ENCODE data around the gene DSG4. TPM values are rescaled to one million over a fixed set of nuclear protein-coding genes. Genes with fewer than 3 reads are reported as not detected.

DSG4 gene
- total RNA-seq, 2 donors from 2014 or later: 0.16 to 0.27 TPM

DNA sequence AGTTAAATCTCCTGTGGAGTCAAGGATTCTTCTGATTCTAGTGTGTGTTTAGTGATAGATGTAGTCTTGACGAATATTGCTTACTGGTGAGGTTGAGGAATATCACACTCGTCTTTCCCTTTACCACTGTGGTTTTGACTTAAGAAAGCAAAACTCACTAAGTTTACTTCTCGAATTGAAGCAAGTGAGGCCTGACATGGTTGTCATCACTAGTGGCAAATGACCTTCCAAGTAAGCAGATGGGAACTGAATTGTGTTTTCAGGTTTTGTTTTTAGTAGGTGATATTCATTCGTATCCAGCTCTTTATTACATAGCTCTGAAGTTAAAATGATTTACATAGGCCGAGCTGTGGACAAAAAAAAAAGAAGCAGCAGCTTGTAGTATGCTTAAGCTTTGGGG lies 20.6 kb upstream of the DSG4 start:
- no peak for DNase-seq
- no peaks in the 10 kb centered on the region for H3K9me3 ChIP-seq
- intact Hi-C loops (cut with DNase I): no loop called here
- no peak overlapping the region for H3K27ac ChIP-seq
- no peak overlapping the region for H3K4me3 ChIP-seq
- no peaks in the 10 kb centered on the region for H3K4me1 ChIP-seq
- TF ChIP-seq CTCF (IDR thresholded peaks at IDR 0.05): no peak
- no peaks in the 10 kb centered on the region for H3K27me3 ChIP-seq
- H3K36me3 ChIP-seq: no peaks in the 10 kb centered on the region
- H3K9ac ChIP-seq (ENCODE audit: low read depth in 2 of 2, low read length in 2 of 2): no peak overlapping the region

DNA sequence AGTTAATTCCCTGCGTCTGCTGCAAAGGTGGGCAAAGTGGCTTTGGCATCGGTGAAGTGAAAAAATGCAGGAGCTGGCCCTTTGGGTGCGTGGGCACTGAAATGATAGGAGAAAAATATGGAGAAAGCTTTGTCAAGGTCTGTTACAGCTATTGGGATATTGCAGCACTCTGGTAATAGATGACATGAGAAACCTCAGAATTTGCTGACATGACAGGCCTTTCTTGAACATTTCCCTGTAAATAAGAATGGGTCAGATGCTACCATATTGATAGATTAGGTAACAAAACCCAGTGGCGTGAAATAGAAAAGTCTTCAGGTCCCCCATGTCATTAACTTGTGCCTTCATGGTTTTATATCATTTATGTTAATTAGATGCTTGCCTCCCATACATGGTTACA lies 12.4 kb upstream of the DSG4 start:
- Histone ChIP-seq H3K36me3 (no peaks in the 10 kb centered on the region), H3K27ac (no peak overlapping the region), H3K4me1 (no peaks in the 10 kb centered on the region), H3K27me3 (no peaks in the 10 kb centered on the region), H3K4me3 (no peak overlapping the region), H3K9ac (ENCODE audit: low read depth in 2 of 2, low read length in 2 of 2) (no peak overlapping the region), H3K9me3 (no peaks in the 10 kb centered on the region)
- DNase-seq: no peak
- TF ChIP-seq CTCF (IDR thresholded peaks at IDR 0.05): no peak
- intact Hi-C loops (cut with DNase I): no loop called here

DNA sequence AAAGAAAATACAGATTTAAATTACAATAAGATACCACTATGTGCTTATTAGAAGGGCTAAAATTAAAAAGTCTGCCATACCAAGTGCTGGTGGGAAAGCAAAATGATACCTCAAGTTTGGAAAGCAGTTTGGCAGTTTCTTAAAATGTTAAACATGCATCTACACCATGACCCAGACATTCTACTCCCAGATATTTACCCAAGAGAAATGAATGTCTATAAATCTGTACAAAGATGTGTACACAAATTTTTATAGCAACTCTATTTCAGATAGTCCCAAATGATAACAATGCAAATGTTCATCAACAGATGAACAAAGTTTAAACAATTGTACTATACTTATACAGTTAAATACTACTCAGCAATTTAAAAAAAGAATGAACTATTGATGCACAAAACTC lies 7.1 kb upstream of the DSG4 start:
- no peak for TF ChIP-seq CTCF (IDR thresholded peaks at IDR 0.05)
- no peaks in the 10 kb centered on the region for H3K36me3 ChIP-seq
- no peak overlapping the region for H3K4me3 ChIP-seq
- intact Hi-C loops (cut with DNase I): no loop called here
- no peak for DNase-seq
- no peaks in the 10 kb centered on the region for H3K27me3 ChIP-seq
- no peaks in the 10 kb centered on the region for H3K9me3 ChIP-seq
- no peak overlapping the region for H3K9ac ChIP-seq (ENCODE audit: low read depth in 2 of 2, low read length in 2 of 2)
- H3K4me1 ChIP-seq: no peaks in the 10 kb centered on the region
- H3K27ac ChIP-seq: no peak overlapping the region

DNA sequence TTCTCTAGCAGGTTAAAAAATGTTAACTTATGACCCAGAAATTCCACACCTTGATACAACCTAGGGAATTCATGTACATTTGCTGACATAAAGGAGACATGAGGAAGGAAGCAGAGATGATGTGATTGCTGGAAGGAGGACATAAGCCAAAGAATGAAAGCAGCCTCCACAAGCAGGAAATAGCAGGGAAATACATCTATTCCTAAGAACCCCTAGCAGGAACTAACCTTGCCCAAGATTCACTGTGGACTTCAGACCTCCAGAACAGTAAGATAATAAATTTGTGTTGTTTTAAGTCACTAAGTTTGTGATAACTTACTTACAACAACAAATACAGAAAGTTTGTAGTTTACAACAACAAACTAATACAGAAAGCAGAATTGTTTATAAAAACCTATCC lies 4.6 kb upstream of the DSG4 start:
- no peaks in the 10 kb centered on the region for H3K4me1 ChIP-seq
- H3K9me3 ChIP-seq: no peaks in the 10 kb centered on the region
- no peak overlapping the region for H3K27ac ChIP-seq
- intact Hi-C loops (cut with DNase I): no loop called here
- H3K27me3 ChIP-seq: no peaks in the 10 kb centered on the region
- no peak overlapping the region for H3K4me3 ChIP-seq
- no peak for TF ChIP-seq CTCF (IDR thresholded peaks at IDR 0.05)
- no peak for DNase-seq
- no peak overlapping the region for H3K9ac ChIP-seq (ENCODE audit: low read depth in 2 of 2, low read length in 2 of 2)
- no peaks in the 10 kb centered on the region for H3K36me3 ChIP-seq

DNA sequence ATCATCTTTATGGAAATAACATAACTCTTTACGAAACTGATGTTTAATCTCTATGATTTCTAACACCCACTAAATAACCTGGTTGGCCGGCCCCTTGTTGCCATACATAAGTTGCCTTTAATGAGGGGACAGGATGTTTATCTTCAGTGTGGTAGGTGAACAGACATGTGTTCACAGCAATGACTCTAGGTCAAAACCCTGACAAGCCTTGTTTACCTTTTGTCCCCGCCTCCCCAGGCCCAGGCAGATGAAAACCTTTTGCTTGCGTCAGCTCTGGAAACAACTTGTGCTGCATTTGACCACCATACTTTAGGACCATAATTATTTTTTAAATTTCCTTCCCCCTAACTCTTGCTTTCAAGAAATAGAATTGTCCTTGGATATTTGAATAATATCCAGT lies 2.9 kb upstream of the DSG4 start:
- TF ChIP-seq CTCF (IDR thresholded peaks at IDR 0.05): no peak
- Histone ChIP-seq H3K27me3 (no peaks in the 10 kb centered on the region), H3K27ac (no peak overlapping the region), H3K9ac (ENCODE audit: low read depth in 2 of 2, low read length in 2 of 2) (no peak overlapping the region), H3K9me3 (no peaks in the 10 kb centered on the region), H3K4me1 (no peaks in the 10 kb centered on the region), H3K36me3 (no peaks in the 10 kb centered on the region), H3K4me3 (no peak overlapping the region)
- intact Hi-C loops (cut with DNase I): no loop called here
- no peak for DNase-seq

- no peak for DNase-seq
- H3K36me3 ChIP-seq: no peaks in the 10 kb centered on the region
- no peak overlapping the region for H3K27ac ChIP-seq
- no peak overlapping the region for H3K4me3 ChIP-seq
- intact Hi-C loops (cut with DNase I): no loop called here
- H3K4me1 ChIP-seq: no peaks in the 10 kb centered on the region
- no peak for TF ChIP-seq CTCF (IDR thresholded peaks at IDR 0.05)
- H3K9me3 ChIP-seq: no peaks in the 10 kb centered on the region
- no peaks in the 10 kb centered on the region for H3K27me3 ChIP-seq
- no peak overlapping the region for H3K9ac ChIP-seq (ENCODE audit: low read depth in 2 of 2, low read length in 2 of 2)
Measured at GRCh38 chr18:31380912-31381311, 4.3 kb downstream of the DSG4 start.

Measured in colonic mucosa (tissue), 4 donors.